Fibroblast of mammary gland (primary cell): ENCODE data around the gene ZNF879.

Source experiments
- DNase-seq: peaks from one replicate; pipeline ENCODE4 v3.0.0-alpha.2; 2010; ENCODE audit warnings: low read depth
- H3K4me3 ChIP-seq: 2 replicates; pipeline ENCODE4 v1.5.1; 2011; ENCODE audit warnings: low read depth, mild to moderate bottlenecking, low read length, moderate library complexity; ENCODE audit not compliant: control insufficient read depth
- CTCF ChIP-seq: conservative IDR thresholded peaks from 2 replicates; pipeline ENCODE4 v1.5.1; 2011; ENCODE audit warnings: low read depth, low read length, inconsistent platforms; ENCODE audit not compliant: control insufficient read depth, insufficient read depth

The ZNF879 gene

GRCh38 chr5:178988436-178989220, 35.0 kb upstream of the ZNF879 start:
- no peak overlapping the region for H3K4me3 ChIP-seq
- TF ChIP-seq CTCF: no peak
- DNase-seq: no peak

- DNase-seq: no peak
- no peak for TF ChIP-seq CTCF
- no peak overlapping the region for H3K4me3 ChIP-seq
Measured at GRCh38 chr5:178989311-178989710, 34.3 kb upstream of the ZNF879 start.

GRCh38 chr5:178990491-178990890, 33.1 kb upstream of the ZNF879 start:
- DNase-seq: no peak
- no peak for TF ChIP-seq CTCF
- H3K4me3 ChIP-seq: no peak overlapping the region

- no peak for TF ChIP-seq CTCF
- DNase-seq: no peak
- H3K4me3 ChIP-seq: no peak overlapping the region
Measured at GRCh38 chr5:178991190-178992145, 32.1 kb upstream of the ZNF879 start.

- no peak overlapping the region for H3K4me3 ChIP-seq
- no peak for DNase-seq
- no peak for TF ChIP-seq CTCF
Measured at GRCh38 chr5:178992291-178992895, 31.2 kb upstream of the ZNF879 start.

GRCh38 chr5:178993236-178993765, 30.3 kb upstream of the ZNF879 start:
- DNase-seq: no peak
- H3K4me3 ChIP-seq: no peak overlapping the region
- TF ChIP-seq CTCF: no peak
